Hepatocyte (in vitro differentiated cells): ENCODE results near the gene CYP27A1.

Experiments used
- EZH2 ChIP-seq: fragments of 200-600 bp; sonication (generic); IDR thresholded peaks from 2 replicates; pipeline ENCODE4 v1.6.1; 2016; ENCODE audit warnings: antibody characterized with exemption, mild to moderate bottlenecking, borderline replicate concordance
- EZH2phosphoT487 ChIP-seq: fragments of 200-600 bp; sonication (generic); IDR thresholded peaks from one replicate; pipeline ENCODE4 v1.6.1; 2018; ENCODE audit warnings: antibody characterized with exemption, mild to moderate bottlenecking, low read depth, moderate library complexity; ENCODE audit not compliant: unreplicated experiment, severe bottlenecking
- TF ChIP-seq, protein P1 (sequence below): fragments of 200-600 bp; sonication (generic); IDR thresholded peaks from 2 replicates; pipeline ENCODE4 v1.5.1; 2016; ENCODE audit warnings: antibody characterized with exemption, mild to moderate bottlenecking; ENCODE audit not compliant: poor library complexity

DNA sequence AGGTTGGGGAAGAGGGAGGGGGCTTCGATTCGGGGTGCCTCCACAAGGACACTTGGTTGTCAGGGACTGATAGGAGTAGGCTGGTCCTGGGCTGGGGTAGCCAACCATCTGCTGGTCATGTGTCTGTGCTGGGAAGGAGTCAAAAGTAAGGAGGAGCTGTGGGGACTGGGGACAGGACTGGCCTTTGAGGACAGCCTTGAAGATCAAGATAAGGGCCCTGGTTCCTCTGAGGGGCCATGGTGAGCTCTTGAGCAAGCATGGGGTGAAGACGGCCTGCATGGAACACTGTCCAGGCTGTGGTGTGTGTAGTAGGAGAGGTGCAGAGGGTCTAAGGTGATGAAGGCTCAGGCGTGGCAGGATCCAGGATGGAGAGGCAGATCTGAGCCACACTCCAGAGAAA is 1.7 kb downstream of the CYP27A1 start:
- TF ChIP-seq, protein P1, sequence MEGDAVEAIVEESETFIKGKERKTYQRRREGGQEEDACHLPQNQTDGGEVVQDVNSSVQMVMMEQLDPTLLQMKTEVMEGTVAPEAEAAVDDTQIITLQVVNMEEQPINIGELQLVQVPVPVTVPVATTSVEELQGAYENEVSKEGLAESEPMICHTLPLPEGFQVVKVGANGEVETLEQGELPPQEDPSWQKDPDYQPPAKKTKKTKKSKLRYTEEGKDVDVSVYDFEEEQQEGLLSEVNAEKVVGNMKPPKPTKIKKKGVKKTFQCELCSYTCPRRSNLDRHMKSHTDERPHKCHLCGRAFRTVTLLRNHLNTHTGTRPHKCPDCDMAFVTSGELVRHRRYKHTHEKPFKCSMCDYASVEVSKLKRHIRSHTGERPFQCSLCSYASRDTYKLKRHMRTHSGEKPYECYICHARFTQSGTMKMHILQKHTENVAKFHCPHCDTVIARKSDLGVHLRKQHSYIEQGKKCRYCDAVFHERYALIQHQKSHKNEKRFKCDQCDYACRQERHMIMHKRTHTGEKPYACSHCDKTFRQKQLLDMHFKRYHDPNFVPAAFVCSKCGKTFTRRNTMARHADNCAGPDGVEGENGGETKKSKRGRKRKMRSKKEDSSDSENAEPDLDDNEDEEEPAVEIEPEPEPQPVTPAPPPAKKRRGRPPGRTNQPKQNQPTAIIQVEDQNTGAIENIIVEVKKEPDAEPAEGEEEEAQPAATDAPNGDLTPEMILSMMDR: no peak
- TF ChIP-seq EZH2 (no peak), EZH2phosphoT487 (no peak)
